Gastroesophageal sphincter (tissue), 3 donors: ENCODE measurements around the gene CCL13.

ENCODE experiments used
- POLR2A ChIP-seq, 2 donors: fragments of 450-650 bp; IDR thresholded peaks; one replicate each; pipeline ENCODE4 v1.6.1; 2017; ENCODE audit warnings: antibody characterized with exemption in 2 of 2, mild to moderate bottlenecking in 2 of 2, moderate library complexity in 1 of 2
- POLR2AphosphoS5 ChIP-seq: sonication (generic); formaldehyde crosslinking; IDR thresholded peaks from one replicate; pipeline ENCODE4 v1.6.1; 2017; ENCODE audit warnings: antibody characterized with exemption
- TF ChIP-seq, protein P1 (sequence below), 4 experiments: fragments of 200-600 bp in 2 of 4; fragments of 450-650 bp in 2 of 4; sonication (generic) in 1 of 4; IDR thresholded peaks; one replicate each; pipeline ENCODE4 v1.5.1; 2017 to 2019; ENCODE audit warnings: antibody characterized with exemption in 4 of 4, mild to moderate bottlenecking in 2 of 4, moderate library complexity in 2 of 4

DNA sequence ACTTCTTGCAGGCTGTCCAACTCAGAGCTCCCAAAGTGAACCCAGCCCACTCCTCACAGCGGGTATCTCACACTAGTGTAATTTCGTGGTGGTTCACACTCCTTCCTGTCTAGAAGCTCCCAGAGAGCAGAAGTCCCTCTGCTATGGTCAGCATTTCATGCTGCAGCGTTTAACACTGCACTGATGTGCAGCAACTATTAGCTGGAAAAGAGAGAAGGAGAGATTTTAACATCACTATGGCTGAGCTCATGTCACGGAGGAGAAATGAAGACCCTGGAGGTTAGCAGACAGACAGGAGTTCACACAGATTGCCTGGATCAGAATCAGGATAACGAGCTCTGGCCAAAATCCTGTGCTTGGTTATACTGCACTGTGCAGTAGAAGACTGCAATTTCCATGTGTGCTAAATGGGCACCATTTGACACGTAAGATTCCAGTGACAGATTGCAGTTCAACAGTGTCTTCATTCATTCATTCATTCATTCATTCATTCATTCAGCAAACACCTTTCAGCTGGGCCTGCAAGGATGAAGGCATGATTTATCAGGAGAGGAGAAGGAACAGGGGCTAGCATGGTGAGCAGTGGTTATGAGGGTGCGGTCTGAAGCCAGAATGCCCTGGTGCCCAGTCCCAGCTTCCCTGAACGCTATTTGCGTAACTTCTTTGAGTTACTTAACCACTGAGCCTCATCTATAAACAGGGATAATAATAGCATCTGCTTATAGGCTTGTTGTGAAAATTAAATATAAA is 12.1 kb downstream of the CCL13 start:
- TF ChIP-seq POLR2A (IDR thresholded peaks at IDR 0.05) (no peak), POLR2AphosphoS5 (no peak)
- TF ChIP-seq, protein P1, sequence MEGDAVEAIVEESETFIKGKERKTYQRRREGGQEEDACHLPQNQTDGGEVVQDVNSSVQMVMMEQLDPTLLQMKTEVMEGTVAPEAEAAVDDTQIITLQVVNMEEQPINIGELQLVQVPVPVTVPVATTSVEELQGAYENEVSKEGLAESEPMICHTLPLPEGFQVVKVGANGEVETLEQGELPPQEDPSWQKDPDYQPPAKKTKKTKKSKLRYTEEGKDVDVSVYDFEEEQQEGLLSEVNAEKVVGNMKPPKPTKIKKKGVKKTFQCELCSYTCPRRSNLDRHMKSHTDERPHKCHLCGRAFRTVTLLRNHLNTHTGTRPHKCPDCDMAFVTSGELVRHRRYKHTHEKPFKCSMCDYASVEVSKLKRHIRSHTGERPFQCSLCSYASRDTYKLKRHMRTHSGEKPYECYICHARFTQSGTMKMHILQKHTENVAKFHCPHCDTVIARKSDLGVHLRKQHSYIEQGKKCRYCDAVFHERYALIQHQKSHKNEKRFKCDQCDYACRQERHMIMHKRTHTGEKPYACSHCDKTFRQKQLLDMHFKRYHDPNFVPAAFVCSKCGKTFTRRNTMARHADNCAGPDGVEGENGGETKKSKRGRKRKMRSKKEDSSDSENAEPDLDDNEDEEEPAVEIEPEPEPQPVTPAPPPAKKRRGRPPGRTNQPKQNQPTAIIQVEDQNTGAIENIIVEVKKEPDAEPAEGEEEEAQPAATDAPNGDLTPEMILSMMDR (IDR thresholded peaks at IDR 0.05), result no peak
